Karpas-422 (cell line): ENCODE measurements around the gene IRAG1. TPM values are rescaled to one million over a fixed set of nuclear protein-coding genes. Genes with fewer than 3 reads are reported as not detected.

Experiments
- DNase-seq: peaks from one replicate; pipeline ENCODE4 v3.0.0-alpha.2; 2015
- H2AFZ ChIP-seq: fragments of 200-600 bp; sonication (generic); 2 replicates; pipeline ENCODE4 v1.6.1; 2014; ENCODE audit warnings: antibody characterized with exemption, low read length, mixed read lengths
- H3K27ac ChIP-seq: fragments of 200-600 bp; sonication (generic); 2 replicates; pipeline ENCODE4 v1.5.1; 2014; ENCODE audit warnings: mild to moderate bottlenecking, low read length, moderate library complexity
- H3K27me3 ChIP-seq: fragments of 200-600 bp; sonication (generic); 2 replicates; pipeline ENCODE4 v1.6.1; 2014; ENCODE audit warnings: low read length, mixed read lengths
- H3K36me3 ChIP-seq: fragments of 200-600 bp; sonication (generic); 2 replicates; pipeline ENCODE4 v1.6.1; 2014; ENCODE audit warnings: low read length, mixed read lengths; ENCODE audit not compliant: insufficient read depth
- H3K4me1 ChIP-seq: fragments of 200-600 bp; sonication (generic); 2 replicates; pipeline ENCODE4 v1.6.1; 2014; ENCODE audit warnings: mild to moderate bottlenecking, low read length, mixed read lengths
- H3K4me2 ChIP-seq: fragments of 200-600 bp; sonication (generic); 2 replicates; pipeline ENCODE4 v1.6.1; 2014; ENCODE audit warnings: low read length, low read depth, mild to moderate bottlenecking; ENCODE audit not compliant: poor library complexity, severe bottlenecking
- H3K4me3 ChIP-seq: fragments of 200-600 bp; sonication (generic); 2 replicates; pipeline ENCODE4 v1.5.1; 2014; ENCODE audit warnings: mild to moderate bottlenecking, antibody characterized with exemption, low read length, mixed read lengths
- H3K79me2 ChIP-seq: fragments of 200-600 bp; sonication (generic); 2 replicates; pipeline ENCODE4 v1.6.1; 2014; ENCODE audit warnings: mild to moderate bottlenecking, low read length, mixed read lengths
- H3K9ac ChIP-seq: fragments of 200-600 bp; sonication (generic); 2 replicates; pipeline ENCODE4 v1.6.0; 2014; ENCODE audit warnings: low read length
- H3K9me2 ChIP-seq: fragments of 200-600 bp; sonication (generic), shearing (Covaris generic); replicated peaks from 2 replicates; pipeline ENCODE4 v1.6.0; 2014; ENCODE audit warnings: mild to moderate bottlenecking, low read length, moderate library complexity; ENCODE audit not compliant: insufficient read depth
- H3K9me3 ChIP-seq: fragments of 300-700, 200-600 bp; sonication (generic); 2 replicates; pipeline ENCODE4 v1.6.1; 2014; ENCODE audit warnings: low read length, mixed read lengths
- H4K20me1 ChIP-seq: fragments of 200-600 bp; sonication (generic); 2 replicates; pipeline ENCODE4 v1.6.1; 2014; ENCODE audit warnings: mild to moderate bottlenecking, antibody characterized with exemption, low read length, low read depth; ENCODE audit not compliant: insufficient read depth
- total RNA-seq: library from RNA; depleted of rRNA; stranded (reverse); fragments of >200 nt; shearing (Covaris generic); gene quantifications from 2 replicates; pipeline ENCODE4 v1.2.3, GENCODE V29; 2014; ENCODE audit warnings: low replicate concordance

IRAG1 gene
- total RNA-seq, 1 experiment from 2014 or later = not detected

- Histone ChIP-seq H2AFZ (no peak overlapping the region), H3K9me3 (no peaks in the 10 kb centered on the region), H3K36me3 (no peaks in the 10 kb centered on the region), H3K27ac (no peak overlapping the region), H3K4me2 (no peak overlapping the region), H3K9me2 (no peaks in the 10 kb centered on the region), H3K27me3 (no peaks in the 10 kb centered on the region), H3K79me2 (no peaks in the 10 kb centered on the region), H3K4me1 (no peaks in the 10 kb centered on the region), H3K9ac (no peak overlapping the region), H4K20me1 (no peaks in the 10 kb centered on the region), H3K4me3 (no peak overlapping the region)
- DNase-seq = no peak
These were observed 33.7 kb upstream of the IRAG1 start for GRCh38 chr11:10727146-10727851.

GRCh38 chr11:10725907-10726253, 32.3 kb upstream of the IRAG1 start:
- DNase-seq = no peak
- no peak overlapping the region for H3K4me2 ChIP-seq
- no peak overlapping the region for H3K9ac ChIP-seq

GRCh38 chr11:10725114-10725906, 31.8 kb upstream of the IRAG1 start:
- H3K4me2 ChIP-seq = no peak overlapping the region
- H3K27ac ChIP-seq = no peak overlapping the region
- no peaks in the 10 kb centered on the region for H3K4me1 ChIP-seq
- H3K36me3 ChIP-seq = no peaks in the 10 kb centered on the region
- DNase-seq = no peak
- no peaks in the 10 kb centered on the region for H3K9me2 ChIP-seq
- no peaks in the 10 kb centered on the region for H3K79me2 ChIP-seq
- H3K9ac ChIP-seq = no peak overlapping the region
- no peaks in the 10 kb centered on the region for H4K20me1 ChIP-seq
- H3K27me3 ChIP-seq = no peaks in the 10 kb centered on the region
- H2AFZ ChIP-seq = no peak overlapping the region
- no peaks in the 10 kb centered on the region for H3K9me3 ChIP-seq
- H3K4me3 ChIP-seq = no peak overlapping the region

More at GRCh38 chr11:10725907-10726253, 32.3 kb upstream of the IRAG1 start:
- no peaks in the 10 kb centered on the region for H3K9me2 ChIP-seq
- H3K9me3 ChIP-seq = no peaks in the 10 kb centered on the region
- H3K27ac ChIP-seq = no peak overlapping the region
- no peaks in the 10 kb centered on the region for H4K20me1 ChIP-seq
- no peaks in the 10 kb centered on the region for H3K27me3 ChIP-seq
- no peaks in the 10 kb centered on the region for H3K4me1 ChIP-seq
- H3K79me2 ChIP-seq = no peaks in the 10 kb centered on the region
- H2AFZ ChIP-seq = no peak overlapping the region
- H3K36me3 ChIP-seq = no peaks in the 10 kb centered on the region
- no peak overlapping the region for H3K4me3 ChIP-seq

- no peak overlapping the region for H3K4me2 ChIP-seq
- no peak overlapping the region for H3K9ac ChIP-seq
- H3K9me2 ChIP-seq = no peaks in the 10 kb centered on the region
- no peaks in the 10 kb centered on the region for H3K9me3 ChIP-seq
- DNase-seq = no peak
- no peaks in the 10 kb centered on the region for H3K36me3 ChIP-seq
- no peaks in the 10 kb centered on the region for H3K4me1 ChIP-seq
- no peaks in the 10 kb centered on the region for H3K79me2 ChIP-seq
- no peak overlapping the region for H2AFZ ChIP-seq
- H3K27me3 ChIP-seq = no peaks in the 10 kb centered on the region
- no peak overlapping the region for H3K27ac ChIP-seq
- H4K20me1 ChIP-seq = no peaks in the 10 kb centered on the region
- H3K4me3 ChIP-seq = no peak overlapping the region
These were observed 28.8 kb upstream of the IRAG1 start for GRCh38 chr11:10722307-10722706.

- no peak overlapping the region for H3K27ac ChIP-seq
- H3K27me3 ChIP-seq = no peaks in the 10 kb centered on the region
- H4K20me1 ChIP-seq = no peaks in the 10 kb centered on the region
These were observed 27.4 kb upstream of the IRAG1 start for GRCh38 chr11:10720881-10721376.

GRCh38 chr11:10719616-10720015, 26.1 kb upstream of the IRAG1 start:
- Histone ChIP-seq H3K9me3 (no peaks in the 10 kb centered on the region), H3K9me2 (no peaks in the 10 kb centered on the region), H3K79me2 (no peaks in the 10 kb centered on the region), H3K4me2 (no peak overlapping the region), H2AFZ (no peak overlapping the region), H3K27me3 (no peaks in the 10 kb centered on the region), H3K9ac (no peak overlapping the region), H3K36me3 (no peaks in the 10 kb centered on the region), H3K4me1 (no peaks in the 10 kb centered on the region), H4K20me1 (no peaks in the 10 kb centered on the region), H3K27ac (no peak overlapping the region), H3K4me3 (no peak overlapping the region)
- no peak for DNase-seq

More at GRCh38 chr11:10720881-10721376, 27.4 kb upstream of the IRAG1 start:
- Histone ChIP-seq H3K4me3 (no peak overlapping the region), H3K9ac (no peak overlapping the region), H3K4me1 (no peaks in the 10 kb centered on the region), H3K36me3 (no peaks in the 10 kb centered on the region), H3K9me2 (no peaks in the 10 kb centered on the region), H3K9me3 (no peaks in the 10 kb centered on the region), H3K4me2 (no peak overlapping the region), H2AFZ (no peak overlapping the region), H3K79me2 (no peaks in the 10 kb centered on the region)
- DNase-seq = no peak

- Histone ChIP-seq H3K27me3 (no peaks in the 10 kb centered on the region), H2AFZ (no peak overlapping the region), H3K4me2 (no peak overlapping the region), H4K20me1 (no peaks in the 10 kb centered on the region), H3K27ac (no peak overlapping the region), H3K4me3 (no peak overlapping the region), H3K9me3 (no peaks in the 10 kb centered on the region), H3K9ac (no peak overlapping the region), H3K36me3 (no peaks in the 10 kb centered on the region), H3K9me2 (no peaks in the 10 kb centered on the region), H3K79me2 (no peaks in the 10 kb centered on the region), H3K4me1 (no peaks in the 10 kb centered on the region)
- no peak for DNase-seq
These were observed 23.1 kb upstream of the IRAG1 start for GRCh38 chr11:10716543-10717259.

GRCh38 chr11:10716122-10716521, 22.6 kb upstream of the IRAG1 start:
- Histone ChIP-seq H2AFZ (no peak overlapping the region), H3K9ac (no peak overlapping the region), H3K27ac (no peak overlapping the region), H4K20me1 (no peaks in the 10 kb centered on the region), H3K4me1 (no peaks in the 10 kb centered on the region), H3K9me2 (no peaks in the 10 kb centered on the region), H3K4me3 (no peak overlapping the region), H3K9me3 (no peaks in the 10 kb centered on the region), H3K36me3 (no peaks in the 10 kb centered on the region), H3K27me3 (no peaks in the 10 kb centered on the region), H3K79me2 (no peaks in the 10 kb centered on the region), H3K4me2 (no peak overlapping the region)
- DNase-seq = no peak
